Fibroblast of peridontal ligament (primary cell): ENCODE data around the gene ZDHHC11B.
"Not testable (repeated sequence)": the region's sequence is repeated elsewhere in the genome, so short reads cannot be mapped to it uniquely, and the experiment has no call there.

ENCODE experiments used
- DNase-seq: peaks from one replicate; pipeline ENCODE4 v3.0.0-alpha.2; 2010; ENCODE audit errors: extremely low read depth

Gene ZDHHC11B

DNA sequence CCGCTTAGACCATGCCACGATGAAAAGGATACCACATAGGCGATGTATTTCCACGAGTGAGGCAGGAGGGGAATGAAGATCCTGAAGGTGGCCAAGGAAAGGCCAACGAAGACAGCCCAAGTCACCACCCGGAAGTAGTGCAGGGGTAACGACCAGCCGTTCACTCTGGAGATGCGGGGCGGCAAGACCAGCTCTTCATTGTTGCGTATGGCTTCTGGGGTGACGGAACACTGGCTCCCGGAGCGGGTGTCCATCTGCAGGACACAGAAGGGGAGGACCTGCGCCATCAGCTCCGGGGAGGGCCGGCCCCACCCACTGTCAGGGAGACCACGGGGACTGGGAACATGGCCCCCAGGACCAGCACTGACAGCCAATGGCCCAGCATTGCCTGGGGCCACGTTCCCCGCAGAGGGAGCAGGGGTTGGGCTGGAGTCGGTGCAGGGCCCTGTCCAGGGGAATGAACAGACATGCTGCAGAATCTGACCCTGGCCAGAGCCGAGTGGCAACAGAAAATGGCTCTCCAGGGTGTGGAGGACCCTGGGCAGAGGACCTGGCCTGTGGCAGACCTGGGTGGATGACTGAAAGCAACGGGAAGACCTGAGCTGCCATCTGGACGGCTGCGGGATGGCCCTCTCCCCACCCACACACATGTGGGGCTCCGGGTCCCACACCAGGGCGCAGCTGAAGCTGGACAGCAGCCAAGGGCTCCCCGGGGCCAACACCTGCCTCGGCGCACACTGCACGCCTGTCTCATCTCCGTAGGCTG, 17.7 kb downstream of the ZDHHC11B start:
- DNase-seq: no peak

DNA sequence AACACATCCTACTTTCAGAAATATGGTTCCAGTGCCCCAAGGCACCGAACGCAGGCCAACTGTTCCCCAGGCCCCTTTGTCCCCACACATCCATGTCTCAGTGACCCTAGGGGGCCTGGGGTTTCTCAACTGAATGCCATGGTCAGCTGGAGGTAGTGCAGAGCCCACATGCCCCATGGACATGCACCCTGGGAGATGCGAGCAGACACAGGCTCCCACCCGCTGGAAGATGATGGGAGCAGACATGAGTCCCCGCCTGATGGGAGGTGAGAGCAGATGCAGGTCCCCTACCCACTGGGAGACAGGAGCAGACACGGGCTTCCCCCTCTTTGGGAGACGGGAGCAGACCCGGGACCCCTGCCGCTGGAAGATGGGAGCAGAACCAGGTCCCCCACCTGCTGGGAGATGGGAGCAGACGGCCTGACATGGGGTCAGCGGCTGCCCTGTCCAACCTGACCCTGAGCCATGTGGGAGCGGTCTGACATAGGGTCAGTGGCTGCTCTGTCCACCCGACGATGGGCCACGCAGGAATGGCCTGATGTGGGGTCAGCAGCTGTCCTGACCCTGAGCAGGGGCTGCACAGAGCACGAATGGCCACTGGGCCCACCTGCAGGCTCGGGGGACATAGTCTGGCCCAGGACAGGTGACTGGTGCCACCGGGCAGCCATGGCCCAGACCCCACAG, 18.4 kb downstream of the ZDHHC11B start:
- DNase-seq: no peak

DNA sequence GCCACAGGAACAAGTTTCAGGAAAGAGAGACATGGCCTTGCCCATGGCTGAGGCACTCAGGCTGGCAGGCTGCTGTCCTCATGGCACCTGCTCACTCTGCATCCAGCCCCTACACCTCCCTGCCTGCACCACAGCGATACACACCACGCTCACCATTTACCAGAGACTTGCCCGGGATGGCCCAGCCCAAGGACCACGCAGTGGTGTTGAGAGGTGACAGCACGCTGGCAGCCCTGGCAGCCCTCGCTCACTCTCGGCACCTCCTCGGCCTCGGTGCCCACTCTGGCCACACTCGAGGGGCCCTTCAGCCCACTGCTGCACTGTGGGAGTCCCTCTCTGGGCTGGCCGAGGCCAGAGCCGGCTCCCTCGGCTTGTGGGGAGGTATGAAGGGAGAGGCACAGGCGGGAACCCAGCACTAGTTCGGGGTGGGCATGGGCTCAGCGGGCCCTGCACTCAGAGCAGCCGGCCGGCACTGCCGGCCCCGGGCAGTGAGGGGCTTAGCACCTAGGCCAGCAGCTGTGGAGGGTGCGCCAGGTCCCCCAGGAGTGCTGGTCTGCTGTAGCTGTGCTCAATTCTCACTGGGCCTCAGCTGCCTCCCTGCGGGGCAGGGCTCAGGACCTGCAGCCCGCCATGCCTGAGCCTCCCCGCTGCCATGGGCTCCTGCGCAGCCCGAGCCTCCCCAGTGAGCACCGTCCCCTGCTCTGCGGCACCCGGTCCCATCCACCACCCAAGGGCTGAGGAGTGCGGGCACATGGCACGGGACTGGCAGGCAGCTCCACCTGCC, 20.3 kb downstream of the ZDHHC11B start:
- no peak for DNase-seq

DNA sequence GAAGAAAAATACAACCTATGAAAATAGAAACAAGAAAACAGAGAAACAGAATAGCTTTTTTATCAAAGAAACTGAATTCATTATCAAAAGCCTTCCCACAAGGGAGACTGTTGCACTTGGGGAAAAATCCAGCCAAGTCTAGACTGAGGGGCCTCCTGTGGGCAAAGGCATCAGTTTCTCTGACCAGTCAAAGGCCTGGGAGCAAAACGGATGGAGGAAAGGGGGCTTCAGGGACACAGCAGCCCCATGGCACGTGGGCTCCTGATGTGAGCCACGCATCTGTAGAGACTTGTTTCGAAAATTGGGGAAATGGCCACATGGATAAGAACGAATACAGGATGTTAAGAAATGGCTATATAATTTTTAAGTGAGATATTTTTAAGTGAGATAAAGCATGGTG, 21.1 kb downstream of the ZDHHC11B start:
- no peak for DNase-seq

DNA sequence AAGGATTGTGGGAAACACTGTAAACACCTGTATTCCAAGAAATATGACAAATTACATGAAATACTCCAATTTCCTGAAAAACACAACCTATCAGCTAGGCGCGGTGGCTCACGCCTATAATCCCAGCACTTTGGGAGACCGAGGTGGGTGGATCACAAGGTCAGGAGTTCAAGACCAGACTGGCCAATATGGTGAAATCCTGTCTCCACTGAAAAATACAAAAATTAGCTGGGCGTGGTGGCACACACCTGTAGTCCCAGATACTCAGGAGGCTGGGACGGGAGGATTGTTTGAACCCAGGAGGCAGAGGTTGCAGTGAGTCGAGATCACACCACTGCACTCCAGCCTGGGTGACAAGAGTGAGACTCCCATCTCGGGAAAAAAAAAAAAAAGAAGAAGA, 21.5 kb downstream of the ZDHHC11B start:
- DNase-seq: not testable (repeated sequence)

DNA sequence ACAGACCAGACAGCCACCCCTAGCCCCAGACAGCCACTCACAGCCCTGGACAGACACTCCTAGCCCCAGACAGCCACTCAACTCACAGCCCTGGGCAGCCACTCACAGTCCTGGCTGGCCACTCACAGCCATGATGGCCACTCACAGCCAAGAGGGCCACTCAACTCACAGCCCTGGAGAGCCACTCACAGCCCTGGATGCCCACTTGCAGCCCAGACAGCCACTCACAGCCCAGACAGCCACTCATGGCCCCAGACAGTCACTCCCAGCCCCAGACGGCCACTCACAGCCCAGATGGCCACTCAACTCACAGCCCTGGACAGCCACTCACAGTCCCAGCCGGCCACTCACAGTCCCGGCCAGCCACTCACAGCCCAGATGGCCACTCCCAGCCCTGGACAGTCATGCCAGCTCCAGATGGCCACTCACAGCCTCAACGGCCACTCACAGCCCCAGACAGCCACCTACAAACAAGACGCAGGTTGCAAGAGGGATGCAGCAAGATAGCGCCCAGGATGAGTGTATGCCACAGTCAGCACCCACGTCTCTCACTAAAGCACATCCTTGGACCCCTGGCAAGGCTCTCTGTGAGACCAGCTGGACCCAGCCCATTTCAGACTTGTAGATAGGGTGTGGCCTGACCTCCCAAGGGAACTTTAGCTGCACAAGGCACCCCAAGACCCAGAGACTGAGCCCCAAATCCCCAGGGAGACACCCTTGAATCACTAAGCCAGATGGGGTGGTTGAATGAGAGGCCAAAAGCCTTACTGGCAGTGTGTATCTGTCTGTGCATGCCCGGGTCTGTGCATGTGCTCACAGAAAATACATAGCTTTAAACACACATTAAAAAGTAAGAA, 22.4 kb downstream of the ZDHHC11B start:
- no peak for DNase-seq

DNA sequence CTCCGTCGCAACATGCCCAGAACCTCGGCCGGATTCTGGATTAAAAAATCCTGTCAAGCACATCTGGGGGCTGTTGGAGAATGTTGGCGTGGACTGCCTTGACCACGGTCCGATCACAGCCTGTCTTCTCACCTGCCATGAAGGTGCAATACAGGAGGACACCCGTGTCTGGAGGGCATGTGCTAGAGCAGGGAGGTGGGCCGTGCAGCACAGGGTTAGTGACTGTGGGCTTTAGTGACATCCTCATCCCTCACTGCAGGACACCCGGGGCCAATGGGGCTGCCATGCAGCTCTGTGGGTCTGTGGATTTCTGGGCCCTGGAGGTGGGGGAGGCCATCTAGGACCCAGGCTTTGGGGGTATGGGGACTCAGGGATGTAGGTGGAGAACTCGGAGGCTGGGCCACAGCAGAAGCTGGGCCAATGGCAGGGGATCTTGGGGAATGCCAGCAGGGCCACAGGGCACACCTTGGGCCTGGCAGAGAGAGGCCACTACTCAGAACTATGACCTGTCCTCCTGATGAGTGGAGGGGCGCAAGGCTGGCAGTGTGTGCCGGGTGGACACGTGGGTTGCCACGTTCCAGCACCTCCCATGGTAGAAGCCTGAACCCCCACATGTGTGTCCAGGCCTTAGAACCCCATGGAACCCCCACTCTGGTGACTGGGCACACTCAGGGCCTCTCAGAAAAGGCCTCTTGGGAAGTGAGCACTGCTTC, 23.3 kb downstream of the ZDHHC11B start:
- DNase-seq: no peak

DNA sequence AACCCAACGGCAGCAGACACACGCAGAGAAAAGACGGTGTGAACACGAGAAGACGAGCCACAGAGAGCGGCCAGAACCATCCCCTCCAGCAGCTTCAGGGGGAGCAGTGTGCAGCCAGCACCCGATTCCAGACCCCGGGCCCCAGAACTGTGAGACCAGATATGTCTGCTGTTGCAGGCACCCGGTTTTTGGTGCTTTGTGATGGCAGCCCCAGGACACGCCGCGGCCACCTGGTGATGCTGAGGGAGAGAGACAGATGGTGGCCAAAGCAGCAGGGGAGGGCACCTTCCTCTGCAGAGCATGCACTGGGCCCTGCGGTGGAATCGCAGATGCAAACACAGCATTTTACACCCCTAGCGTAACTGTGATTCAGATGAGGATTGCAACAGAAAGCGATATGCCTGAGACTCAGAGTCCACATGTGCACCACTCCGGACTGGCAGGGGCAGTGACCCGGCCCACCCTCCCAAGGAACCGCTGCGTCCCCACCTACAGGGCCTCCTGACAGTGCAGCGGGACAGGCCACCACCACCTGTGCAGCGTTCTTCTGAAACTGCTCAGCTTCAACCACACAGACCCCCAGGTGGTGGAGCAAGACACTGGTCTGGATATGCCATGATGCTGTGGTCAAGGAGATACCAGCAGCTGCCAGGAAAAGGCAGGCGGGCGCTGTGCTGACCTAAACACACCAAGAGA, 24.0 kb downstream of the ZDHHC11B start:
- DNase-seq: no peak

DNA sequence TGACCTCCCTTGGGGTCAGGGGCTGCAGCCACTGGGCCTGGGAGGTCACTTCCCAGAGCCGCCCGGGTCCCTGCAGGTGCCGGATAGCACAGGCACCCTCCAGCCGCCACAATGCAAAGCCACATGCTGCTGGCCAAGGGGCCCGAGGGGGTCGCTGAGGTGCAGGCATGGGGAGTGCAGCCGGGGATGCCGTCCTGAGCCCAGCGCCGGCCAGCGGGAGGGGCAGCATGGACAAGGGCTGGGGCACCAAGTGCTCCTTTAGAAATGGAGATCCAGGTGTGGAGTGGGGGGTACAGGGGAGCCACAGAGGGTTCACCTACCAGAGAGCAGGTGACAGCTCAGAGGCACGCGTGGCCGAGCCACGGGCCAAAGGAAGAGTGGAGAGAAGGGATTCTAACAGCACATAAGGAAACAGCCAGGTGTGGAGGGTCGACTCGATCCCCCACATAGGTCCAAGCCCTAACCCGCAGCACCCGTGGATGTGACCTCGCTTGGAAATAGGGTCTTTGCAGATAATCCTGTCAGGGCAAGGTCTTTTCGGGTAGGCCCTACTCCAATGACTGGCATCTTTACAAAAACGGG, 24.7 kb downstream of the ZDHHC11B start:
- no peak for DNase-seq

DNA sequence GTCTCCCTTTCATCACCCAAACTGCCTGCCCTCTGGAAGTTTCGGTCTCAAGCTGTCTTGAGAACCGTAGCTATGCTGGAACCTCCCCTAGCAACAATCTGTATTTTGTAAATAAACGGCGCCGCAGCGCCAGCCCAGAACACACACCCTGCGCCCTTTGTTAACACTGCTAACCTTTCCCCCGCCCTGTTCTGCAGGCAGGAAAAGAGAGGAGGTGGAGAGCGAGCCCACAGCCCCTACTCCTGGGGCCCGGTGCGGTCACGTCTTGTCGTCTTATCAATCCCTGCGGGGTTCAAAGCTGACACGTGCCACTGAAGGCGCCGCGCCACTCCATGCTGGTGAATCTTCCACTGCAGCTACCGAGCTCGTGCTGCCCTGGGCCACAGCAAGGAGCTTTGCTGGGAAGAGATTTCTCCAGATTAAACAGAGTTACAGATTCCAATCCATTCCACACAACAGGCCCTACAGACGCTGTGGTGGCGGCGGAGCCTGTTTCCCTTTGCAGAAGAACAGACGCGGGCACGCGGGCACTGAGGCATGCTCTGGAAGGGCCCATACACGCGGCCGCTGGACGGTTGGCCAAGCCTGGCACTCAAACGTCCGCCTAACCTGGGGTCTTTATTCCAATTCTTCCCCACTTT, 25.3 kb downstream of the ZDHHC11B start:
- no peak for DNase-seq

DNA sequence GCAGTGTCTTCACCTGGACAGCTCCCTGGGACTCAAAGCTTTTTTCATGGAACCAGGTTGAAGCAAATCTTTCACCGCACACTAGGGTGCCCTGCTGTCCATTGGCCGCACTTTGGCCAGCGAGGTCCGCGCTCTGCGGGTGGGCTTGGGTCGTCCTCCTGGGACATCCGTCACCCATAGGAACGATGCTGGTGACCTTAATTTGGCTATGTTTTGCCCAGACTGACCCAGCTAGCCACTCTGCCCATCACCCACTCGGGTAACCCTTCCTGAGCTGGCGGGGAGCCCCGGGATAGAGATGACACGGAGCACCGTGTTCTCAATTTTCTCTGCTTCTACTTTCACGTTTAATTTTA, 25.9 kb downstream of the ZDHHC11B start:
- no peak for DNase-seq

DNA sequence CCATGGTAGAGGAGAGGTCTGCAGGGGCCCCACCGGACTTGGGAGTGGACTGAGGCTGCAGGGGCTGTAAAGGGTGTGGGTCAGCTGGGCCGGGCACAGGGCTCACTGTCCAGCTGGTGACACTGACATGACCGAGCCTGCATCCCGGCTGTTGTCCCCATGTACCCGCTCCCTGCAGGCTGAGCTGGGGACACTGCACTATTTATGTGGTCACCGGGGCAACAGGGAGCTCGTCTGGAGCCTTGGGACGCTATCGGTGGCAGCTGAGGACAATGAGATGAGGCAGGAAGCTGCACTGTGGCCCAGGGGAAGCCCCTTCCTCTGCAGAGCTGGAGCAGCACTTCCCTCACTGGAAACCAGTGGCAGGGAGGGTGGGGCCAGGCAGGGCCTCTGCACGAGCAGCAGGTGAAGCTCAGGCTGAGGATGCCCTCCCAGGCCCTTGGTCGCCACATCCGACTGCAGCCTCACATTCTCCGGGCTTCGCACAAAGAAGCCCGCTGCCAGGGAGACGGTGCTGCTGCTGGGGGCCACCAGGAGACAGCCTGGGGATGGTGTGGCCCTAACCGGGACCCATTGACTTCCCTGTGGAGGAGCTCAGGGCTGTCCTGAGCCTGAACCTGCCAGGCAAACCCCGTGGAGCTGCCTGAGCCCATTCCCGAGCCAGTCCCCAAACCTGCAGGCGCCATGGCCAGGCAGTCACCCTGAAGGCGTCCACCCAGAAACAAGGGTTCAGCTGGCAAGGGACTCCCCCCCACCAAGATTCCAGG, 26.4 kb downstream of the ZDHHC11B start:
- DNase-seq: no peak

DNA sequence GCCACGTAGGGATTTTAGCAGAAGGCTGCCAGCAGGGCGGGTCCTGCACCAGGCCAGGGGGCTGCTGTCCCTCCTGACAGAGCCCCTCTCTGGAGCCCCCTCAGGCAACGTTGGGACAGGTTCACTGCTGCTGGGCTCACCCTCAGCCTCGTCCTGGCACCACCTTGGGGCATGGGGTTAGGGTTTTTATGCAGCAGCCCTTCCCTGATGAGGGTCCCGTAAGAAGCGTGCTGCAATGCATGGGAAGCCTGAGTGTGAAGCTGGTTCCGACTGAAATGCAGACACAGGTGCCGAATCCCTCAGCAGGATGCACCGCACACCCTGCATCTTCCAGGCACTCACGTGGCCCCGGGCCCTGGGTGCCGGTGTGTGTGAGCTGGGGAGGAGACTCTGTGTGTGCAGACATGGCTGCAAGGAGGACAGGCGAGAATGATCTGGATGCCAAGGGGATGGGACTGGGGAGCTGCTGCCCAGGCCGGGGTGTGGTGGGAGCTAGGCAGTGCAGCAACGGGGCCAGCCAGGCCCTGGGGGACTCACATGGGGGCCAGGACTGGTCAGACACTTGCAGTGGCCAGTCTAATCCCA, 27.1 kb downstream of the ZDHHC11B start:
- DNase-seq: no peak

DNA sequence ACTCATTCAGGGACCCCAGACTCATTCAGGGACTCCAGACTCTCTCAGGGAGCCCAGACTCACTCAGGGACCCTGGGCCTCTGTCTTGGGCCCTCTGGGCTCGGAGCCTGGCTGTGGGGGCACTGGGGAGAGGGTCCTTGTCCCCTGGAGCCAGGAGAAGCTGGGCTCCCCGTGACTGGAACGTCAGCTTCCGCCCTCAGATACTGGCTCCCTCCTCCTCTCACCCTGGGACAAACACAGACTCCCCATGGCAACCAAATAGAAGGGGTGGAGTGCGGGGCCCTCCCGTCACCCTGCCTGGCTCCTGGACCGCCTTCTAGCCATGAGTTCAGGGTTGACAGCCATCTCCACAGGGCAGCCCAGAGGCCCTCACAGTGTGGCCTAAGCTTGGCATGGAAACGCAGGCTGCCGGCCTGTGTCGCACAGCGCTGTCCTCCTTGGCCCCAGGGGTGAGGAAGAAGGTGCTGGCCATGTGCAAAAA, 27.6 kb downstream of the ZDHHC11B start:
- DNase-seq: no peak

DNA sequence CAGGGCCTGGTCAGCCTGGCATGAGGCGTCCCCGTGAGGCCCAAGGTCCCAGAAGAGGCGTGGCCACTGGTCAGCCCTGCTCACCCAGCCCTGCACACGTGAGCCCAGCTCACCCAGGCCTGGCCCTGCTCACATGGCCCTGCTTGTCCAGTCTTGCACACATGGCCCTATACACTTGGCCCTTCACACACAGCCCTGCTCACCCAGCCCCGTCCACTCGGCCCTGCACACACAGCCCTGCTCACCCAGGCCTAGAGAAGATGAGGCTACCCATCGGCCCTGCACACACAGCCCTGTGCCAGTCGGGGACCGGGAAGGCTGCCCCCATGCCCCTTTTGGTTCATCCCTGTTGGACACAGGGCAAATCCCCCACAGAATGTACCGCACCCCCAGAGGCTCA, 28.4 kb downstream of the ZDHHC11B start:
- DNase-seq: no peak

DNA sequence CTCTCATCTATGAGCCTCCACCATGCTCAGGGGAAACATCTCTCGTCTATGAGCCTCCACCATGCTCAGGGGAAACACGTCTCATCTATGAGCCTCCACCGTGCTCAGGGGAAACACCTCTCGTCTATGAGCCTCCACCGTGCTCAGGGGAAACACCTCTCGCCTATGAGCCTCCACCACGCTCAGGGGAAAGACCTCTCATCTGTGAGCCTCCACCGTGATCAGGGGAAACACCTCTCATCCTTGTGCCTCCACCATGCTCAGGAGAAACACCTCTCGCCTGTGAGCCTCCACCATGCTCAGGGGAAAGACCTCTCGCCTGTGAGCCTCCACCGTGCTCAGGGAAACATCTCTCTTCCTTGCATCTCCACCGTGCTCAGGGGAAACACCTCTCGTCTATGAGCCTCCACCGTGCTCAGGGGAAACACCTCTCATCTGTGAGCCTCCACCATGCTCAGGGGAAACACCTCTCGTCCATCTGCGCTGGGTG, 30.3 kb downstream of the ZDHHC11B start:
- not testable (repeated sequence) for DNase-seq

DNA sequence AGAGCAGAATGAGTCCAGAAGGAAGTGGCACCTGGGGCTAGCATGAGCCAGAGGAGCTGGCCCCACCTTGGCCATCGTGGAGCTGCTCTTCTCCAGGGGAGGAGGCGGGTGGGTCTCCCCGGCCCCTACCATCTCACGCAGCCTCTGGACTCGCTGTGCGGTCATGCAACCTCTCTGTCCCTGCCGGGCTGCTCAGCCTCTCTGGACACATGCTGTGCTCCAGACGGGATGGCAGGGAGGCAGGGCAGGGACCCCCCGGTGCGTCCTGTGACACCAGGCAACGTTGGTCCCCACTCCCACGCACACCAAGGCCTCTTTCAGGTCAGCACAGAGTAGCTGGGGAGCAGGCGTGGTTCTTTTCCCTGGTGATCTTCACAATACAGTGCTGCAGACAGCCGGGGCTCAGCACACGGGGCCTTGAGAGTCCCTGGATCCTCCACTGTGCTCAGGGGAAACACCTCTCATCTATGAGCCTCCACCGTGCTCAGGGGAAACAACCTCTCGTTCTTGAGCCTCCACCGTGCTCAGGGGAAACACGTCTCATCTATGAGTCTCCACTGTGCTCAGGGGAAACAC, 30.9 kb downstream of the ZDHHC11B start:
- not testable (repeated sequence) for DNase-seq
